ENCODE data around the gene CTDP1.

Gene CTDP1

GRCh38 chr18:79779700-79780190 is 100.1 kb downstream of the CTDP1 start:
- Histone ChIP-seq H3K36me3 (ENCODE audit: control insufficient read depth, insufficient read depth, low read length) (no peaks in the 10 kb centered on the region), H3K4me1 (ENCODE audit: control insufficient read depth, insufficient read depth, low read length) (no peaks in the 10 kb centered on the region; the same call in 1 of the 2 replicates), H3K9ac (ENCODE audit: low read length) (no peak overlapping the region), H3K4me3 (ENCODE audit: low read depth, low read length) (no peak overlapping the region), H3K9me3 (ENCODE audit: control insufficient read depth, insufficient read depth, low read depth, low read length) (no peaks in the 10 kb centered on the region), H3K27ac (ENCODE audit: low read depth, low read length) (no peak overlapping the region), H3K27me3 (ENCODE audit: control insufficient read depth, insufficient read depth, low read length) (peaks cover 34% of the 10 kb centered on the region; the same call in 1 of the 2 replicates)

- Histone ChIP-seq H3K27me3 (ENCODE audit: control insufficient read depth, insufficient read depth, low read length) (peaks cover 40% of the 10 kb centered on the region; the same call in 1 of the 2 replicates), H3K9ac (ENCODE audit: low read length) (no peak overlapping the region), H3K4me3 (ENCODE audit: low read depth, low read length) (no peak overlapping the region), H3K4me1 (ENCODE audit: control insufficient read depth, insufficient read depth, low read length) (no peaks in the 10 kb centered on the region; the same call in 1 of the 2 replicates), H3K36me3 (ENCODE audit: control insufficient read depth, insufficient read depth, low read length) (no peaks in the 10 kb centered on the region), H3K27ac (ENCODE audit: low read depth, low read length) (no peak overlapping the region), H3K9me3 (ENCODE audit: control insufficient read depth, insufficient read depth, low read depth, low read length) (no peaks in the 10 kb centered on the region)
Observed at GRCh38 chr18:79780547-79780946, 100.9 kb downstream of the CTDP1 start.

- Histone ChIP-seq H3K27ac (ENCODE audit: low read depth, low read length) (no peak overlapping the region), H3K9me3 (ENCODE audit: control insufficient read depth, insufficient read depth, low read depth, low read length) (no peaks in the 10 kb centered on the region), H3K4me1 (ENCODE audit: control insufficient read depth, insufficient read depth, low read length) (no peaks in the 10 kb centered on the region; the same call in 1 of the 2 replicates), H3K4me3 (ENCODE audit: low read depth, low read length) (no peak overlapping the region), H3K36me3 (ENCODE audit: control insufficient read depth, insufficient read depth, low read length) (no peaks in the 10 kb centered on the region), H3K27me3 (ENCODE audit: control insufficient read depth, insufficient read depth, low read length) (peaks cover 45% of the 10 kb centered on the region), H3K9ac (ENCODE audit: low read length) (no peak overlapping the region)
Observed at GRCh38 chr18:79781331-79781941, 101.8 kb downstream of the CTDP1 start.

- no peaks in the 10 kb centered on the region for H3K36me3 ChIP-seq (ENCODE audit: control insufficient read depth, insufficient read depth, low read length)
- H3K27ac ChIP-seq (ENCODE audit: low read depth, low read length): no peak overlapping the region
- peaks cover 51% of the 10 kb centered on the region for H3K27me3 ChIP-seq (ENCODE audit: control insufficient read depth, insufficient read depth, low read length)
- no peaks in the 10 kb centered on the region; the same call in 1 of the 2 replicates for H3K4me1 ChIP-seq (ENCODE audit: control insufficient read depth, insufficient read depth, low read length)
- no peak overlapping the region for H3K4me3 ChIP-seq (ENCODE audit: low read depth, low read length)
- no peaks in the 10 kb centered on the region for H3K9me3 ChIP-seq (ENCODE audit: control insufficient read depth, insufficient read depth, low read depth, low read length)
- H3K9ac ChIP-seq (ENCODE audit: low read length): no peak overlapping the region
Observed at GRCh38 chr18:79782566-79783308, 103.1 kb downstream of the CTDP1 start.

- H3K9me3 ChIP-seq (ENCODE audit: control insufficient read depth, insufficient read depth, low read depth, low read length): no peaks in the 10 kb centered on the region
- no peaks in the 10 kb centered on the region for H3K36me3 ChIP-seq (ENCODE audit: control insufficient read depth, insufficient read depth, low read length)
- H3K27ac ChIP-seq (ENCODE audit: low read depth, low read length): no peak overlapping the region
- no peak overlapping the region for H3K4me3 ChIP-seq (ENCODE audit: low read depth, low read length)
- H3K27me3 ChIP-seq (ENCODE audit: control insufficient read depth, insufficient read depth, low read length): peaks cover 61% of the 10 kb centered on the region
- H3K9ac ChIP-seq (ENCODE audit: low read length): no peak overlapping the region
- no peaks in the 10 kb centered on the region; the same call in 1 of the 2 replicates for H3K4me1 ChIP-seq (ENCODE audit: control insufficient read depth, insufficient read depth, low read length)
Observed at GRCh38 chr18:79784071-79784913, 104.7 kb downstream of the CTDP1 start.

- Histone ChIP-seq H3K27ac (ENCODE audit: low read depth, low read length) (no peak overlapping the region), H3K36me3 (ENCODE audit: control insufficient read depth, insufficient read depth, low read length) (no peaks in the 10 kb centered on the region), H3K9me3 (ENCODE audit: control insufficient read depth, insufficient read depth, low read depth, low read length) (no peaks in the 10 kb centered on the region), H3K4me1 (ENCODE audit: control insufficient read depth, insufficient read depth, low read length) (no peaks in the 10 kb centered on the region; the same call in 1 of the 2 replicates), H3K4me3 (ENCODE audit: low read depth, low read length) (no peak overlapping the region), H3K9ac (ENCODE audit: low read length) (no peak overlapping the region), H3K27me3 (ENCODE audit: control insufficient read depth, insufficient read depth, low read length) (peaks cover 70% of the 10 kb centered on the region)
Observed at GRCh38 chr18:79784965-79785770, 105.6 kb downstream of the CTDP1 start.

- Histone ChIP-seq H3K9ac (ENCODE audit: low read length) (no peak overlapping the region), H3K9me3 (ENCODE audit: control insufficient read depth, insufficient read depth, low read depth, low read length) (no peaks in the 10 kb centered on the region), H3K4me3 (ENCODE audit: low read depth, low read length) (no peak overlapping the region), H3K27ac (ENCODE audit: low read depth, low read length) (no peak overlapping the region), H3K4me1 (ENCODE audit: control insufficient read depth, insufficient read depth, low read length) (no peaks in the 10 kb centered on the region; the same call in 1 of the 2 replicates), H3K36me3 (ENCODE audit: control insufficient read depth, insufficient read depth, low read length) (no peaks in the 10 kb centered on the region), H3K27me3 (ENCODE audit: control insufficient read depth, insufficient read depth, low read length) (peaks cover 76% of the 10 kb centered on the region)
Observed at GRCh38 chr18:79785831-79786230, 106.2 kb downstream of the CTDP1 start.

- no peak overlapping the region for H3K9ac ChIP-seq (ENCODE audit: low read length)
- H3K4me3 ChIP-seq (ENCODE audit: low read depth, low read length): no peak overlapping the region
- peaks cover 81% of the 10 kb centered on the region for H3K27me3 ChIP-seq (ENCODE audit: control insufficient read depth, insufficient read depth, low read length)
- no peaks in the 10 kb centered on the region for H3K36me3 ChIP-seq (ENCODE audit: control insufficient read depth, insufficient read depth, low read length)
- no peak overlapping the region for H3K27ac ChIP-seq (ENCODE audit: low read depth, low read length)
- no peaks in the 10 kb centered on the region for H3K9me3 ChIP-seq (ENCODE audit: control insufficient read depth, insufficient read depth, low read depth, low read length)
- no peaks in the 10 kb centered on the region; the same call in 1 of the 2 replicates for H3K4me1 ChIP-seq (ENCODE audit: control insufficient read depth, insufficient read depth, low read length)
Observed at GRCh38 chr18:79786304-79786703, 106.7 kb downstream of the CTDP1 start.

- Histone ChIP-seq H3K9me3 (ENCODE audit: control insufficient read depth, insufficient read depth, low read depth, low read length) (no peaks in the 10 kb centered on the region), H3K9ac (ENCODE audit: low read length) (no peak overlapping the region), H3K36me3 (ENCODE audit: control insufficient read depth, insufficient read depth, low read length) (no peaks in the 10 kb centered on the region), H3K4me1 (ENCODE audit: control insufficient read depth, insufficient read depth, low read length) (no peaks in the 10 kb centered on the region; the same call in 1 of the 2 replicates), H3K27me3 (ENCODE audit: control insufficient read depth, insufficient read depth, low read length) (peaks cover 88% of the 10 kb centered on the region), H3K27ac (ENCODE audit: low read depth, low read length) (no peak overlapping the region), H3K4me3 (ENCODE audit: low read depth, low read length) (no peak overlapping the region)
Observed at GRCh38 chr18:79786786-79787526, 107.4 kb downstream of the CTDP1 start.

- H3K27ac ChIP-seq (ENCODE audit: low read depth, low read length): no peak overlapping the region
- no peak overlapping the region for H3K4me3 ChIP-seq (ENCODE audit: low read depth, low read length)
- H3K9me3 ChIP-seq (ENCODE audit: control insufficient read depth, insufficient read depth, low read depth, low read length): no peaks in the 10 kb centered on the region
- no peak overlapping the region for H3K9ac ChIP-seq (ENCODE audit: low read length)
- H3K36me3 ChIP-seq (ENCODE audit: control insufficient read depth, insufficient read depth, low read length): no peaks in the 10 kb centered on the region
- peaks cover 93% of the 10 kb centered on the region for H3K27me3 ChIP-seq (ENCODE audit: control insufficient read depth, insufficient read depth, low read length)
- no peaks in the 10 kb centered on the region; the same call in 1 of the 2 replicates for H3K4me1 ChIP-seq (ENCODE audit: control insufficient read depth, insufficient read depth, low read length)
Observed at GRCh38 chr18:79787527-79787864, 107.9 kb downstream of the CTDP1 start.

Data from HUES6 (cell line).